Ectodermal cell (in vitro differentiated cells): Measurements from ENCODE around the gene SPRYD4. TPM values are rescaled to one million over a fixed set of nuclear protein-coding genes. Genes with fewer than 3 reads are reported as not detected.
"Not testable (repeated sequence)": the region's sequence is repeated elsewhere in the genome, so short reads cannot be mapped to it uniquely, and the experiment has no call there.

ENCODE experiments used
- H3K27ac ChIP-seq: 2 replicates; pipeline ENCODE4 v1.7.0; 2013; ENCODE audit warnings: mild to moderate bottlenecking, low read depth, low read length; ENCODE audit not compliant: insufficient read depth, poor library complexity, severe bottlenecking
- H3K27me3 ChIP-seq: 2 replicates; pipeline ENCODE4 v1.7.0; 2013; ENCODE audit warnings: mild to moderate bottlenecking, low read length; ENCODE audit not compliant: insufficient read depth, control insufficient read depth, poor library complexity, severe bottlenecking
- H3K36me3 ChIP-seq: one replicate; pipeline ENCODE4 v1.7.0; 2013; ENCODE audit warnings: low read length; ENCODE audit not compliant: control insufficient read depth, insufficient read depth
- H3K4me1 ChIP-seq: one replicate; pipeline ENCODE4 v1.7.0; 2013; ENCODE audit warnings: low read length; ENCODE audit not compliant: control insufficient read depth, insufficient read depth
- H3K4me3 ChIP-seq: 2 replicates; pipeline ENCODE4 v1.7.0; 2013; ENCODE audit warnings: low read depth, low read length, control low read depth; ENCODE audit not compliant: insufficient read depth
- H3K9me3 ChIP-seq: 2 replicates; pipeline ENCODE4 v1.7.0; 2013; ENCODE audit warnings: mild to moderate bottlenecking, low read length, moderate library complexity; ENCODE audit not compliant: control insufficient read depth
- WGBS, 2 experiments: methylation state at CpG; one replicate each; pipeline ENCODE4 v1.1.7; 2013; ENCODE audit warnings: missing lambda C conversion rate in 2 of 2; 5-methylcytosine and 5-hydroxymethylcytosine counted together
- polyA plus RNA-seq, 4 experiments: library from polyadenylated mRNA; stranded (reverse); fragments of 50-300 nt; gene quantifications; one replicate each; pipeline ENCODE4 v1.2.3, GENCODE V29; 2013

SPRYD4 gene
- 2.6 TPM for polyA plus RNA-seq (2013, experiment 1 of 4)
- 3.0 TPM for polyA plus RNA-seq (2013, experiment 2 of 4)
- polyA plus RNA-seq (2013, experiment 3 of 4): 1.5 TPM
- polyA plus RNA-seq (2013, experiment 4 of 4): 2.3 TPM

DNA sequence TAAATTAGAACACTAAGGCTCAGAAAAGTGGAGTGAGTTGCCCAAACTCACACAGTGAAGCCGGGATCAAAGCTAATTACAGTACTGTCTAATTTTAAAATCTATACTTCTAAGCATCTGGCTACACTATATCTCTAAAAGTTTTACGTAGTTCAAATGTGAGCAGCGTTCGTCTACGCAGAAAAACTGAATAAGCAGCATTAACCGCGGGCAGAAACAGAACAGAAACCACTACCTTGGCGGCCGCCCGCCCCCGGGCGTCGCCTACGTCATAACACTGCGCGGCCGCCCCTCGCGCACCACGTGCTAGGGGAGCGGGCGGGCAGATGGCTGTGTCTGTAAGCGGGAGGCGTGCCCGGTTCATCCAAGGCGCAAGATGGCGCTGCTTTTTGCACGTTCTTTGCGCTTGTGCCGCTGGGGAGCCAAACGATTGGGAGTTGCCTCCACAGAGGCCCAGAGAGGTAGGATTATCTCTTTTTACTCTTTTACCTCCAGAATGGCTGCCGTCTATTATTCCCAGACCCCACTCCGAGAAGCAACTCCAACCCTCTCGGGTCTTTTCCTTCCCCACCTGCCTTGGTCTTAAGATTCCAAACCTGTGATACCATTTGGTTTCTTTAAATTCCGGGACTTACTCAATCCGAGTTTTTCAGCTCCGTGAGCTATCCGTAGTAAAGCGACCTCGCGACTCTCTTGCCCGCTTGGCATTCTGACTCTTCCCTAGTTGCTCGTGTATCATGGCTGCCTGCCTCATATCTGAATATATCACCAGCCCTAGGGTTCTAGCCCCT, at the start of gene SPRYD4:
SPRYD4 (plus strand) TSS at position 363 of the 791 bp plus-strand sequence; CDS start at position 377, 14 bp downstream.
- WGBS, 2 experiments: 1% methylated on average over 43 of the region's 43 CpGs
- no peaks in the 10 kb centered on the region for H3K27me3 ChIP-seq
- peak within 1 kb of the TSS; percentile 93 for H3K4me3 ChIP-seq
- peaks cover 6% of the 10 kb centered on the region for H3K4me1 ChIP-seq
- peaks cover 7% of the 10 kb centered on the region for H3K36me3 ChIP-seq
- H3K27ac ChIP-seq: peak within 1 kb of the TSS; percentile 38
- no peaks in the 10 kb centered on the region for H3K9me3 ChIP-seq

DNA sequence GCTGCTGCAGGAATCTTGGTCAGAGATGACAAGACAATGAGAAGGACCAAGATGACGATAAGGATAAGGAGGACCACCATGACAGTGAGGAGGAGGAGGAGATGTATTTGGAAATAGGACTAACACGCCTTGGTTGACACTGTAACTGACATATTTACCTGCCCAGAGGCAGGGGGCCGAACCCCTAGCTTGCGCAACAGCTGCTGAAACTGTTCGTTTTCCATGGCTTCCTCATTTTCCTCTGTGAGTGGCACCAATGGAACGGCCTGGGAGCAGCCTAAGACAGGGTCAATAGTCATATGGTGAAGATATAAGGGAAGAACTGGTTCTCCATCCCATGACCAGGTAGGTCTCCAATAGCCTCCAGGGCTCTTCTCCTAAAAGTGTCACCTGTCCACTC, 48.0 kb upstream of the SPRYD4 start:
- Histone ChIP-seq H3K27me3 (no peaks in the 10 kb centered on the region), H3K4me3 (no peak overlapping the region), H3K36me3 (peaks cover 70% of the 10 kb centered on the region), H3K4me1 (no peaks in the 10 kb centered on the region), H3K9me3 (no peaks in the 10 kb centered on the region), H3K27ac (no peak overlapping the region)
- 93 to 96% methylated on average over 6 of the region's 6 CpGs for WGBS, 2 experiments

DNA sequence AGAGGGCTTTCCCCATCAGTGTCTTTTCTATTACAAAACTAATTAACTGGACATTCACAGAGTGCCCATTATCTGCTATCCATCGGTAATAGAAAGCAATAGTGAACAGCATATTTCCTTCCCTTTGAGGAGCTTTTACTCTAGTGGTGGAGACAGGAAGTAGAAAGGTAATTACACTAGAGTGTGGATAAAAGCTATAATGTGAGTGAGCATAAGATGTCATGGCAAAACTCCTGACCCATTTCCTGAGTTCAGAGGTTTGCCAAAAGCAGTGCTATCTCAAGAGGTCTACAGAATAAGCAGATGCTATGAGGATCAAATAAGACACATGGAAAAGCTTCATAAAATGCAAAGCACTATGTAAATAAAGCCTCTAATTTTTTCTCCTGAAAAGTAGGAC, 43.2 kb upstream of the SPRYD4 start:
- Histone ChIP-seq H3K9me3 (no peaks in the 10 kb centered on the region), H3K36me3 (peaks cover 82% of the 10 kb centered on the region)
- 100% methylated on average over 1 of the region's 1 CpG for WGBS, 2 experiments

DNA sequence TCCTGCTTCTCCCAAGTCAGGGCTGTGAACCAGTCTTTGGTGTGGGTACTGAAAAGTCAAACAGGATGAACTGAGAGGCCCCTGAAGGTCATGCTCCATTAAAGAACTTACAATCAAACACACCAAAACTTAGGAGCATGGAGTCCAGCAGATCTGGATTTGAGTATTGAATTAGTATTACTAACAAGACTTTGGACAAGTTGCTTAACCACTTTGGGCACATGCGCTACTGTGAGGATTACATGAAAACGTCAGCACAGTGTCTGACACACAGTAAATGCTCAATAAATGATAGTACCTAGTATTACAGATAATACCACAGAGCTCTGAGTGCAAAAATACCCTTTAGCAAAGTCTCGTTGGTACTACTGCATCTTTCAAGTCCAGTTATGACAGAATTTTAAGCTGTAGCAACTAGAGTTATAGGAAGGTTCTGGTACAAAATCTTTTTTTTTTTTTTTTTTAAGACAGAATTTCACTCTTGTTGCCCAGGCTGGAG, 42.4 kb upstream of the SPRYD4 start:
- no peaks in the 10 kb centered on the region for H3K9me3 ChIP-seq
- H3K36me3 ChIP-seq: peaks cover 80% of the 10 kb centered on the region
- H3K4me3 ChIP-seq: no peak overlapping the region
- 63 to 64% methylated on average over 3 of the region's 3 CpGs for WGBS, 2 experiments
- H3K4me1 ChIP-seq: no peaks in the 10 kb centered on the region
- H3K27me3 ChIP-seq: no peaks in the 10 kb centered on the region
- no peak overlapping the region for H3K27ac ChIP-seq

More for the DNA sequence above, 43.2 kb upstream of the SPRYD4 start:
- H3K27ac ChIP-seq: no peak overlapping the region
- H3K4me1 ChIP-seq: no peaks in the 10 kb centered on the region
- H3K4me3 ChIP-seq: no peak overlapping the region
- H3K27me3 ChIP-seq: no peaks in the 10 kb centered on the region

DNA sequence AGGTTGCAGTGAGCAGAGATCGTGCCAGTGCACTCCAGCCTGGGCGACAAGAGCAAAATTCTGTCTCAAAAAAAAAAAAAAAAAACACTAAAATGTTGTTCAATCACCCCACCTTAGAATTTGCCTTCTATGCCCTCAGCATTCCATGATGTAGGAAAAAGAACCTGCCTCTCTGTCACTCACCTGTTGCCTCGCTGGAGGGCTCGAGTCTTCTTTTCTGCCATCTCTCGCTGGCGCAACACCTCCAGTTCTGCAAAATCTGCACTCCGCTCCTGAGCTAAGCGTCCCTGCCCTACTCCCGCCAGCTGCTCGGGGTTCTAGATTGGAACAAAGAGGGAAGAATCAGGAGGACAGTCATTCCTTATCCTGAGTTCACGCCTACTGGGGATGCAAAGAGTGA, 37.1 kb upstream of the SPRYD4 start:
- no peak overlapping the region for H3K27ac ChIP-seq
- H3K9me3 ChIP-seq: no peaks in the 10 kb centered on the region
- no peak overlapping the region for H3K4me3 ChIP-seq
- peaks cover 45% of the 10 kb centered on the region for H3K36me3 ChIP-seq
- no peaks in the 10 kb centered on the region for H3K4me1 ChIP-seq
- 95 to 97% methylated on average over 11 of the region's 11 CpGs for WGBS, 2 experiments
- no peaks in the 10 kb centered on the region for H3K27me3 ChIP-seq

DNA sequence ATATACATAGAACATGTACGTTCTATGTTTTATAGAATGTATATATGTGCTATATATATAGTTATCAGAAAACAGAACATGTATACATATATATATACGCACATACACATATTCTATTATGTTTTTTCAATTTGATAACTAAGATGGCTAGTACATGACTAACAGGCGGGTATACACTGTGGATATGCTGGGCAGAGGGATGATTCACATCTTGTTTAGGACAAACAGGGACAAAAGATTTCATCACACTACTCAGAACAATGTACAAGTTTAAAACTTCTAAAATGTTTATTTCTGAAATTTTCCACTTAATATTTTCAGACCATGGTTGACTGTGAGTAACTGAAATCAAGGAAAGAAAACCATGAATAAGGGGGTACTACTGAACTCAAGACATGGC, 36.5 kb upstream of the SPRYD4 start:
- H3K9me3 ChIP-seq: no peaks in the 10 kb centered on the region
- no peak overlapping the region for H3K27ac ChIP-seq
- WGBS, 2 experiments: 100% methylated on average over 1 of the region's 3 CpGs; no CpG with 5 or more reads in 1 of the 2 experiments
- H3K36me3 ChIP-seq: peaks cover 44% of the 10 kb centered on the region
- no peaks in the 10 kb centered on the region for H3K4me1 ChIP-seq
- no peak overlapping the region for H3K4me3 ChIP-seq
- no peaks in the 10 kb centered on the region for H3K27me3 ChIP-seq

DNA sequence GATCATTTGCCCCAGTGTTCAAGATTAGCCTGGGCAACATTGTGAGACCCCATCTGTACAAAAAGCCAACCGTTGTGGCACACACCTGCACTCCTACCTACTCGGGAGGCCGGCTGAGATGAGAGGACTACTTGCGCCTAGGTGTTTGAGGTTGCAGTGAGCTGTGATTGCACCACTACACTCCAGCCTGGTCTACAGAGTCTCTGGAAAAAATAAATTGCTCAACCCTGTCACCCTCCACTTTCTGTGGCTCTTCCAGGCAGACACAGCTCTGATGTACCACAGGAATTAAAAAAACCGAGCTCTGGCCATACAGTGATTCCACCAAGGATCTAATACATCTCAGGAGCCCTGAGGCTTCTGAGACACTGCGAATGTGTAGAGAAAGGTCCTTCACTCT, 33.5 kb upstream of the SPRYD4 start:
- Histone ChIP-seq H3K27ac (no peak overlapping the region), H3K4me3 (no peak overlapping the region), H3K36me3 (peaks cover 18% of the 10 kb centered on the region), H3K27me3 (no peaks in the 10 kb centered on the region), H3K4me1 (no peaks in the 10 kb centered on the region), H3K9me3 (no peaks in the 10 kb centered on the region)
- WGBS, 2 experiments: 95 to 96% methylated on average over 6 of the region's 6 CpGs

DNA sequence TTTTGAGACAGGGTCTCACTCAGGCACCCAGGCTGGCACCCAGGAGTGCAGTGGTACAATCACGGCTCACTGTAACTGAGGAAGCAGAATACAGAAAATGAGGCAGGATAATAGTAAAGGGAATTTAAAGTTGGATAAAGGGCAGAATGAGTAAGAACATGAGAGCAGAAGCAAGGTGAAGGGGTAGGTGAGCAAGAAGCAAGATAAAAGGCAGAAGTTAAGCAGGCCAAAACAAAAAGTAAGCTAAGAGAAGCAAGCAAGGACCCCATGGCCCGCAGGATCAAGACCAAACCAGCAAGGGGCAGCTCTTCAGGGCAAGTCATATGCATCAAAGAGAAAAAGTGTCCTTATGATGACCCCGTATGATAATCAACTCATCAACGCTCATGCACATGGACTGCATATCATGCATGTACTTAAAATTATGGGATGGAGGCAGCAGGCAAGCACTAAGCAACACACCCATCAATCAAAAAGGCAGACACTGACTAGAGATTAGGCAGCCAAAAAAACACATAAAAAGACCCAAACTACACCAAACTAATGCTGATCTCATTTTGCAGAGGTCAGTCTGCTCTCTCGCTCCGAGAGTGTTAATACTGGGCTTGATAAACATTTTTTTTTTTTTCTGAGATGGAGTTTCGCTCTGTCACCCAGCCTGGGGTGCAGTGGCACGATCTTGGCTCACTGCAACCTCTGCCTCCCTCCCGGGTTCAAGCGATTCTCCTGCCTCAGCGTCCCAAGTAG, 30.8 kb upstream of the SPRYD4 start:
- WGBS, 2 experiments: 83 to 92% methylated on average over 11 of the region's 11 CpGs
- H3K27me3 ChIP-seq: no peaks in the 10 kb centered on the region
- peaks cover 6% of the 10 kb centered on the region for H3K36me3 ChIP-seq
- H3K9me3 ChIP-seq: no peaks in the 10 kb centered on the region
- no peaks in the 10 kb centered on the region for H3K4me1 ChIP-seq
- no peak overlapping the region for H3K4me3 ChIP-seq
- H3K27ac ChIP-seq: no peak overlapping the region

DNA sequence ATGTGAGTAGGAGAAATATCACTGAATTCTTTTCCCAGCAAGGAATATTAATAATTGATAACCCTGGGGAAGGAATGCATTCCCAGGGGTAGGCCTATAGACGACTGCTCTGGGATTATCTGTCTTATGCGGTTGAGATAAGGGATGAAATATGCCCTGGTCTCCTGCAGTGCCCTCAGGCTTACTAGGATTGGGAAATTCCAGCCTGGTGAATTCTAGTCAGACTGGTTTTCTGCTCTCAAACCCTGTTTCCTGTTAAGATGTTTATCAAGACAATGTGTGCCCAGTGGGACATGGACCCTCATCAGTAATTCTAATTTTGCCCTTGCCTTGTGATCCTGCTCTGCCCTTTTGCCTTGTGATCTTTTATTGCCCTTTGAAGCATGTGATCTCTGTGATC, 25.2 kb upstream of the SPRYD4 start:
- not testable (repeated sequence) for H3K27me3 ChIP-seq, H3K27ac ChIP-seq, H3K4me1 ChIP-seq, H3K4me3 ChIP-seq, H3K36me3 ChIP-seq, H3K9me3 ChIP-seq
- WGBS, 2 experiments: 88 to 89% methylated on average over 2 of the region's 2 CpGs
